HEK293 (cell line): ENCODE data around the gene CTTN.

Experiments
- CTCF ChIA-PET: fragments of 350-600 bp; formaldehyde crosslinking; extraction: SDS; loops from one replicate; lab custom pipeline; 2021; ENCODE audit warnings: antibody characterized with exemption; lab: Yijun Ruan, JAX
- POLR2A ChIA-PET: fragments of 300-600 bp; formaldehyde crosslinking; extraction: SDS; loops from one replicate; lab custom pipeline; 2020; ENCODE audit warnings: antibody characterized with exemption, inconsistent platforms; lab: Yijun Ruan, JAX
- H3K27ac ChIP-seq: fragments of 200-500 bp; sonication (Bioruptor generic); 2 replicates; pipeline ENCODE4 v1.5.1; 2014; ENCODE audit warnings: low read depth, low read length, control low read depth, inconsistent platforms; ENCODE audit errors: extremely low read depth
- H3K36me3 ChIP-seq, 2 experiments: fragments of 200-500 bp in 1 of 2; sonication (Bioruptor generic) in 1 of 2; 1 replicate in 1 of 2; 2 replicates in 1 of 2; pipeline ENCODE4 v1.5.1; 2014 to 2017; ENCODE audit warnings: inconsistent platforms in 2 of 2, low read length in 2 of 2; ENCODE audit not compliant: control insufficient read depth in 2 of 2, insufficient read depth in 1 of 2
- H3K4me1 ChIP-seq: fragments of 200-500 bp; sonication (Bioruptor generic); 2 replicates; pipeline ENCODE4 v1.5.1; 2014; ENCODE audit warnings: mild to moderate bottlenecking, low read length, inconsistent platforms; ENCODE audit not compliant: control insufficient read depth, insufficient read depth
- H3K4me3 ChIP-seq: 2 replicates; pipeline ENCODE4 v1.5.1; 2011; ENCODE audit warnings: low read depth, mild to moderate bottlenecking, control low read depth, low read length, moderate library complexity
- H3K9me3 ChIP-seq: fragments of 200-500 bp; sonication (Bioruptor generic); 2 replicates; pipeline ENCODE4 v1.5.1; 2014; ENCODE audit warnings: low read depth, low read length, inconsistent platforms; ENCODE audit not compliant: control insufficient read depth, insufficient read depth
- BCL11B ChIP-seq: fragments of 450-650 bp; formaldehyde crosslinking; IDR thresholded peaks from 2 replicates; pipeline ENCODE4 v1.5.1; 2016; ENCODE audit warnings: low read depth, missing biosample characterization, missing genetic modification characterization
- GFI1B ChIP-seq: fragments of 450-650 bp; formaldehyde crosslinking; IDR thresholded peaks from 2 replicates; pipeline ENCODE4 v1.5.1; 2016; ENCODE audit warnings: missing biosample characterization, missing genetic modification characterization
- HOXA7 ChIP-seq: sonication (generic); formaldehyde crosslinking; IDR thresholded peaks from 2 replicates; pipeline ENCODE4 v1.8.1; 2022; ENCODE audit warnings: missing genetic modification reagents, borderline replicate concordance
- SCRT1 ChIP-seq: fragments of 450-650 bp; formaldehyde crosslinking; IDR thresholded peaks from 2 replicates; pipeline ENCODE4 v1.5.1; 2016; ENCODE audit warnings: missing biosample characterization, missing genetic modification characterization, borderline replicate concordance
- TCF7L2 ChIP-seq: IDR thresholded peaks from 2 replicates; pipeline ENCODE4 v1.6.1; 2011; ENCODE audit warnings: low read depth, mild to moderate bottlenecking, inconsistent platforms, low read length, moderate library complexity, borderline replicate concordance
- TRIM28 ChIP-seq: IDR thresholded peaks from 2 replicates; pipeline ENCODE4 v1.6.1; 2011; ENCODE audit warnings: low read length, control low read depth, borderline replicate concordance
- ZBTB17 ChIP-seq: fragments of 450-650 bp; formaldehyde crosslinking; IDR thresholded peaks from 2 replicates; pipeline ENCODE4 v1.5.1; 2016; ENCODE audit warnings: missing biosample characterization, missing genetic modification characterization
- ZIC2 ChIP-seq: fragments of 450-650 bp; formaldehyde crosslinking; IDR thresholded peaks from 2 replicates; pipeline ENCODE4 v1.5.1; 2016; ENCODE audit warnings: missing biosample characterization, missing genetic modification characterization
- ZNF146 ChIP-seq: fragments of 450-650 bp; formaldehyde crosslinking; IDR thresholded peaks from 2 replicates; pipeline ENCODE4 v1.5.1; 2016; ENCODE audit warnings: missing biosample characterization, missing genetic modification characterization
- ZNF16 ChIP-seq: fragments of 450-650 bp; formaldehyde crosslinking; IDR thresholded peaks from 2 replicates; pipeline ENCODE4 v1.5.1; 2016; ENCODE audit warnings: low read depth, missing biosample characterization, missing genetic modification characterization
- ZNF292 ChIP-seq: fragments of 450-650 bp; formaldehyde crosslinking; IDR thresholded peaks from 2 replicates; pipeline ENCODE4 v1.5.1; 2016; ENCODE audit warnings: low read depth, missing biosample characterization, missing genetic modification characterization, borderline replicate concordance
- ZNF335 ChIP-seq: fragments of 450-650 bp; formaldehyde crosslinking; conservative IDR thresholded peaks from 2 replicates; pipeline ENCODE4 v1.5.1; 2016; ENCODE audit warnings: missing biosample characterization, missing genetic modification characterization
- ZNF394 ChIP-seq: fragments of 450-650 bp; formaldehyde crosslinking; IDR thresholded peaks from 2 replicates; pipeline ENCODE4 v1.5.1; 2016; ENCODE audit warnings: missing biosample characterization, missing genetic modification characterization, mild to moderate bottlenecking, moderate library complexity, borderline replicate concordance
- ZNF473 ChIP-seq: fragments of 450-650 bp; formaldehyde crosslinking; IDR thresholded peaks from 2 replicates; pipeline ENCODE4 v1.5.1; 2017; ENCODE audit warnings: missing biosample characterization, missing genetic modification characterization
- ZNF544 ChIP-seq: fragments of 450-650 bp; formaldehyde crosslinking; IDR thresholded peaks from 2 replicates; pipeline ENCODE4 v1.5.0; 2017; ENCODE audit warnings: missing biosample characterization, missing genetic modification characterization
- ZNF600 ChIP-seq: fragments of 450-650 bp; formaldehyde crosslinking; IDR thresholded peaks from 2 replicates; pipeline ENCODE4 v1.5.1; 2016; ENCODE audit warnings: missing biosample characterization, missing genetic modification characterization
- ZNF629 ChIP-seq: fragments of 450-650 bp; formaldehyde crosslinking; IDR thresholded peaks from 2 replicates; pipeline ENCODE4 v1.5.1; 2017; ENCODE audit warnings: missing biosample characterization, missing genetic modification characterization
- ZNF677 ChIP-seq: fragments of 450-650 bp; IDR thresholded peaks from 2 replicates; pipeline ENCODE4 v1.5.0; 2018; ENCODE audit warnings: missing biosample characterization, mild to moderate bottlenecking, missing genetic modification characterization, moderate library complexity
- ZNF837 ChIP-seq: fragments of 450-650 bp; formaldehyde crosslinking; IDR thresholded peaks from 2 replicates; pipeline ENCODE4 v1.5.1; 2016; ENCODE audit warnings: missing biosample characterization, missing genetic modification characterization
- ZSCAN23 ChIP-seq: fragments of 450-650 bp; formaldehyde crosslinking; IDR thresholded peaks from 2 replicates; pipeline ENCODE4 v1.5.1; 2016; ENCODE audit warnings: missing biosample characterization, missing genetic modification characterization
- TF ChIP-seq, protein P1 (sequence below): fragments of 450-650 bp; formaldehyde crosslinking; IDR thresholded peaks from 2 replicates; pipeline ENCODE4 v1.5.1; 2016; ENCODE audit warnings: missing biosample characterization, missing genetic modification characterization
- TF ChIP-seq, protein P2 (sequence below): fragments of 450-650 bp; formaldehyde crosslinking; IDR thresholded peaks from 2 replicates; pipeline ENCODE4 v1.5.1; 2016; ENCODE audit warnings: missing biosample characterization, missing genetic modification characterization
- TF ChIP-seq, protein P3 (sequence below): fragments of 450-650 bp; formaldehyde crosslinking; IDR thresholded peaks from 2 replicates; pipeline ENCODE4 v1.5.1; 2016; ENCODE audit warnings: missing biosample characterization, missing genetic modification characterization

The CTTN gene

DNA sequence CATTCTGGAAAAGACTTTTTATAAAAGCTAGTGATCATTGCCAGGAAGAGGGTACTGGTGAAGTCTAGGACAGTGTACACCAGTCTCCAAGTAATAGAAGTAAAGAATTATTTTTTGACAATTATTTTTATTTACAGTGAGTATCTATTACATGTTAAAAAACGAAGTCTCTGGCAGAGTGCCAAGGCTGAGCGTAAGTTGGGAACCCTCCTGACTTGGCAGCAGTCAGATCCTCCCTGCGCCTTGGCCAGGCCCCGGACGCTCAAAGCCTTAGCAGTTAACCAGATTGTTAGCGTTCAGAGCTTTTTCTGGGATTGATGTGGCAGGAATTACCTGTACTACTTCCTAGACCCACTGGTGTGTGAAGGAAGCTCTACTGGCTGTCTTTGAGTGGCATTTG lies 38.1 kb upstream of the CTTN start:
- peaks cover 9 to 97% of the 10 kb centered on the region in 2 experiments; a peak in 2 of 3 replicates for H3K36me3 ChIP-seq
- TF ChIP-seq ZNF837 (tag by site-specific recombination) = no peak
- ChIA-PET CTCF (no interaction called here), POLR2A (no interaction called here)
- H3K4me1 ChIP-seq = no peaks in the 10 kb centered on the region
- no peaks in the 10 kb centered on the region for H3K9me3 ChIP-seq
- no peak overlapping the region for H3K4me3 ChIP-seq
- no peak overlapping the region for H3K27ac ChIP-seq

DNA sequence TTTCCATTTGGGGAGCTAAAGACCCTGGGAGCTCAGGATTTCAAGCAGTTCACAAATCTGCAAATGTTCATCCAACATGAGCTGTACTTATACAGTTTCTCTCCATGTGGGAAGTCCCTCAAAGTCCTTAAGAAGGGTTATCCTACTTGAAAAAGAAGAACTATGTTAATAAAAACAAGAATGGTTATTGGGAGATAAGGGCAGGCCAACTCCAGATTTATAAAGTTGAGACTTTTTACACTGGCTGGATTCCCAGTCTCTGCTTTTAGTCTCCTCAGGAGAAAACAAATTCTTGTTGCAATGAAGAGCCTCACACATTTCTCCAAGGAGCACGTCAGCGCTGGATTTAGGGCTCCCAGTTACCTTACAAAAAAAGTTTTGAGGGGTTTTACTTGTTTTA lies 34.2 kb upstream of the CTTN start:
- no peaks in the 10 kb centered on the region for H3K4me1 ChIP-seq
- no peak overlapping the region for H3K27ac ChIP-seq
- POLR2A ChIA-PET = no interaction called here
- no peak overlapping the region for H3K4me3 ChIP-seq
- TF ChIP-seq ZNF544 (tag by site-specific recombination) (no peak), ZNF146 (tag by site-specific recombination) (no peak), SCRT1 (tag by site-specific recombination) (no peak), ZBTB17 (no peak), ZNF16 (tag by site-specific recombination) (no peak), GFI1B (tag by site-specific recombination) (no peak), ZNF394 (tag by site-specific recombination) (no peak), ZIC2 (tag by site-specific recombination) (no peak), HOXA7 (no peak), TCF7L2 (no peak), ZNF292 (no peak), ZNF335 (no peak), ZNF629 (tag by site-specific recombination) (no peak), BCL11B (tag by site-specific recombination) (no peak), TRIM28 (no peak), ZNF677 (tag by site-specific recombination) (no peak)
- TF ChIP-seq, protein P1, sequence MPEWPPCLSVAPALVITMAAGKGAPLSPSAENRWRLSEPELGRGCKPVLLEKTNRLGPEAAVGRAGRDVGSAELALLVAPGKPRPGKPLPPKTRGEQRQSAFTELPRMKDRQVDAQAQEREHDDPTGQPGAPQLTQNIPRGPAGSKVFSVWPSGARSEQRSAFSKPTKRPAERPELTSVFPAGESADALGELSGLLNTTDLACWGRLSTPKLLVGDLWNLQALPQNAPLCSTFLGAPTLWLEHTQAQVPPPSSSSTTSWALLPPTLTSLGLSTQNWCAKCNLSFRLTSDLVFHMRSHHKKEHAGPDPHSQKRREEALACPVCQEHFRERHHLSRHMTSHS (tag by site-specific recombination) = no peak
- no peaks in the 10 kb centered on the region for H3K9me3 ChIP-seq
- peaks cover 12 to 85% of the 10 kb centered on the region in 2 experiments for H3K36me3 ChIP-seq
- CTCF ChIA-PET = interaction anchor here (1.0 kb wide), 1 partner anchor 16 kb away, joined by 7 read pairs; no protein-coding TSS in a partner anchor

DNA sequence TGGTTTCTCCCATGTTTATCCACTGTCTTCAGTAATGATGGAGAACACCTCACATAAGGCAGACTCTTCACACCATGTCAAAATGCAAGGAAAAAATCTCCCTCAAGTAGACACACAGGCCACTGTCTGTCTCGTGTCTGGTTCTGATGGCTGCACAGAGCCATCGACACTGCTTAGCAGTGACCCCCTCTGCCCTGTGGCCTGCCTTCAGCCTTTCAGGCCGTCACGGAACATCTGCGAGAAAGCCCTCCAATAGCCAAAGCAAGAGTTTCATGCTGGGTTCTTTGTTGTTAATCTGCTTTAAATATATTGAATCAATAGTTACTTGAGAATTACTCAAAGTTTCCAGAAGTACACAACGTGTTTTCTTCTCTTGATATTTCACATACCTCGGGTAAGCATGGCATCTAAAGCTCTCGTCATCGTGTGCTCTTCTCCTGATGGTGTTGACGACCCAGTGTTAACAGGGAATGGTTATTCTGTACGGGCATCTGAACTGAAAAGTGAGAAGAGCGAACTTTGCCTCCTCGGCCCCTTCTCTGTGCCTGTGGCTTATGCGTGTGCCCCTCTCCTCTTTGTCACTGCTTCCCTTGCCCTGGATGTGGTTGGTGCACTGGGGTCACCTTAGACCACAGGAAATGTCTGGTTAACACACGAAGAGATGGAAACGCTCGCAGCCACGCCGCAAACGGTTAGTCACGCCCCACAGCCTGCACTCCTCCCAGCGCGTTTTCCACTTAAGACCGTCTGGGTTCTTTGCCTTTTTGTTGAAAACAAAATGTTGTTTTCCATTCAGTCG lies 33.4 kb upstream of the CTTN start:
- Histone ChIP-seq H3K27ac (no peak overlapping the region), H3K9me3 (no peaks in the 10 kb centered on the region), H3K36me3 (peaks cover 12 to 77% of the 10 kb centered on the region in 2 experiments), H3K4me3 (no peak overlapping the region)
- CTCF ChIA-PET = interaction anchor here (1.0 kb wide), 1 partner anchor 15 kb away, joined by 7 read pairs; no protein-coding TSS in a partner anchor
- POLR2A ChIA-PET = no interaction called here
- TF ChIP-seq ZNF473 (tag by site-specific recombination) (no peak), ZSCAN23 (no peak), ZNF600 (tag by site-specific recombination) (no peak), BCL11B (tag by site-specific recombination) (no peak)
- TF ChIP-seq, protein P2, sequence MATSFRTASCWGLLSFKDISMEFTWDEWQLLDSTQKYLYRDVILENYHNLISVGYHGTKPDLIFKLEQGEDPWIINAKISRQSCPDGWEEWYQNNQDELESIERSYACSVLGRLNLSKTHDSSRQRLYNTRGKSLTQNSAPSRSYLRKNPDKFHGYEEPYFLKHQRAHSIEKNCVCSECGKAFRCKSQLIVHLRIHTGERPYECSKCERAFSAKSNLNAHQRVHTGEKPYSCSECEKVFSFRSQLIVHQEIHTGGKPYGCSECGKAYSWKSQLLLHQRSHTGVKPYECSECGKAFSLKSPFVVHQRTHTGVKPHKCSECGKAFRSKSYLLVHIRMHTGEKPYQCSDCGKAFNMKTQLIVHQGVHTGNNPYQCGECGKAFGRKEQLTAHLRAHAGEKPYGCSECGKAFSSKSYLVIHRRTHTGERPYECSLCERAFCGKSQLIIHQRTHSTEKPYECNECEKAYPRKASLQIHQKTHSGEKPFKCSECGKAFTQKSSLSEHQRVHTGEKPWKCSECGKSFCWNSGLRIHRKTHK (tag by site-specific recombination) = no peak
- TF ChIP-seq, protein P3, sequence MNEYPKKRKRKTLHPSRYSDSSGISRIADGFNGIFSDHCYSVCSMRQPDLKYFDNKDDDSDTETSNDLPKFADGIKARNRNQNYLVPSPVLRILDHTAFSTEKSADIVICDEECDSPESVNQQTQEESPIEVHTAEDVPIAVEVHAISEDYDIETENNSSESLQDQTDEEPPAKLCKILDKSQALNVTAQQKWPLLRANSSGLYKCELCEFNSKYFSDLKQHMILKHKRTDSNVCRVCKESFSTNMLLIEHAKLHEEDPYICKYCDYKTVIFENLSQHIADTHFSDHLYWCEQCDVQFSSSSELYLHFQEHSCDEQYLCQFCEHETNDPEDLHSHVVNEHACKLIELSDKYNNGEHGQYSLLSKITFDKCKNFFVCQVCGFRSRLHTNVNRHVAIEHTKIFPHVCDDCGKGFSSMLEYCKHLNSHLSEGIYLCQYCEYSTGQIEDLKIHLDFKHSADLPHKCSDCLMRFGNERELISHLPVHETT = no peak
- TF ChIP-seq, all 188 proteins: peak for 0
- H3K4me1 ChIP-seq = no peaks in the 10 kb centered on the region
